NCI-H2107 treated with DMSO at 0.1 percent for 48 hours (cell line): ENCODE data around the gene BSPRY.

Source experiments
- DNase-seq: peaks from one replicate; lab custom pipeline; 2025; ENCODE audit not compliant: unreplicated experiment; lab: John Stamatoyannopoulos, UW

Gene BSPRY

DNA sequence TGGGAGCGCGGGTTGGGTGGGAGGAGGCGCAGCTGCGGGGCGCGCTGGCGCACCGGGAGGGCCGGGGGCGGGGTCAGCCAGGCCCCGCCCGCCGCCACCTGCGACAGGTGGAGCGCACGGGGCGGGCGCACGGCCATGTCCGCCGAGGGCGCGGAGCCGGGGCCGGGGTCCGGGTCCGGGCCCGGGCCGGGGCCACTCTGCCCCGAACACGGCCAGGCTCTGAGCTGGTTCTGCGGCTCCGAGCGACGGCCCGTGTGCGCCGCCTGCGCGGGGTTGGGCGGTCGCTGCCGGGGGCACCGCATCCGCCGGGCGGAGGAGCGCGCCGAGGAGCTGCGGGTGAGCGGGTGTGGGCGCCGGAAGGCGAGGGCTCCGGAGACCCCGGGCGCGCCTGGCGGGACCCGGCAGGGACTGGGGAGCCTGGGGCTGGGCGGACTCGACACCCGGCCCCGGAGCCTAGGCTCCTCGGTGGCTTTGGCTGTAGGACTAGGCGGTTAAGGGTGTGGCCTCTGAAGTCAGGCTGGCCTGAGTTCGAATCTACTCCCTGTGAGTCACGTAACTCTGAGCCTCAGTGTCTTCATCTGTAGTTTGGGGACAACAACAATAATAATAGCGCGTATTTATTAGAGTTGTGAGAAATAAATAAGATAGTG, at the start of gene BSPRY:
TSS of gene BSPRY (plus strand) at position 97 of the 650 bp plus-strand sequence. CDS start at position 136, 39 bp downstream.
- no peak for DNase-seq

DNA sequence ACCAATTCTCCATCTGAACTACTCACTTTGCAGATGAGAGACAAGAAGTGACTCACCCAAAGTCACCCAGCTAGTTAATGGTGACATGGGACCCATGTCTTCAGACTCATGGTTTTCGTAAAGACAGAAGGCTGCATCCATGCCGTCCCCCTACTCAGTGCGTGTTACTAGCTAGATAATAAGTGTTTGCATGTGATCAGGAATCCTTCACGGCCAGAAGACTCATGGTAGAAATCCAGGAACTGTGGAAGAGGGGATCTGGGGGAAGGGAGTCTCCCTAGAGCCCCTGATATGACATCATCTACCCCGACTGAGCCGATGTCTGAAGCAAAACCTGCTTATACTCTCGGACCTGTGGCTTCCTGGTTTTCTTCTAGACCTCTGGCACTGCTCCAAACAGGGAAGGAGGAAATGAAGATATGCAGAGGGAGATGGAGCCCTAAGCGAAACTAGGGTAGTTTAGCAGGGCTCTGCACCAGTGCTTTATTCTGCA, 49.5 kb upstream of the BSPRY start:
- peak; percentile 20 for DNase-seq

DNA sequence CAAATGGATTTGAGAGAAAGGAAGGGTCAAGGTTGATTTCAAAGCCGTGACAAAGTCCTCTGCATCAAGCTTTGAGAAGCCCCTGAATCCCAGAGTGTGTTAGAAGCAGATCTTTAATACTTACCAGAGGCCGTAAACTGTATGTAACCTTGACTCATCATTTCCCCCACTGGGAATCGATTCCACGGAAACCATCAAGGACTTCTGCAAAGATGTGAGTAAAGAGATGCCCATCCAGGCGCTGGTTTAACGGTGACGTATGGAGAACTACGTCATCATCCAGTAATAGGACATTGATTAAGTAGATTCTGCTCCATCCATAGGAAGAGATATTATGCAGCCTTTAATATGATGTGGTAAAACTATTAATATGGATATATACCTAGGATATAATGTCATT, 47.8 kb upstream of the BSPRY start:
- DNase-seq, result no peak

DNA sequence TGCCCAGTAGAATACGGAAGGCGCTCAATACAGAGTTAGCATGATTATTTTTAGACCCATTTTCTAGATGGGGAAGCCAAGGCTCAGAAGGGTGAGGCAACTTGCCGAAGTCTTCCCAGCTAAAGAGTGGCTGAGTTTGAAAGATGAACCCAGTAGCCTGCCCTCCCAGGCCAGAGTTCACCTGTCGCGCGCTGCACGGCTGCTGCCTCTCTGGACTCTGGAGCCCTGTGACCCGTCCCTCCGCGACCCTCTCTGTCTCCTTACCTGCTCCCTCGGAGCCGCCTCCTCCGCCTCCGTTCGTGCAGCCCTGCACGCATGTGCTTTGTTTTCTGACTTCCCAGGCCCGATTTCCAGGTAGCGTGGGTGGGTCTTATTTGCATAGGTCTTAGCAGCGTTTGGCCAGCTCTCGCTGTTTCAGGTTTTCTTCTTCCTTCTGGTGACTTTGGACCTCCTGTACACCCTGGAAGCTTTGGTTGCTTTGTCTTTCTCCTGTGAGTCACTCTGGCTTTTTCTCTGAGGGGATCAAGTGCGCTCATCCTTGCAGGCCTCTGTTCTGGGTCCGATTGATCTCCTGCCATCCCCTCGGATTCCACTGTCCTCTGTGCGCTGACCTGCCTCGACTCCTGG, 46.4 kb upstream of the BSPRY start, which contains the start of gene RNF183:
TSS of gene RNF183 (minus strand) at position 585 of the 627 bp plus-strand sequence. CDS start 5,192 bp downstream, outside the sequence.
- no peak for DNase-seq

DNA sequence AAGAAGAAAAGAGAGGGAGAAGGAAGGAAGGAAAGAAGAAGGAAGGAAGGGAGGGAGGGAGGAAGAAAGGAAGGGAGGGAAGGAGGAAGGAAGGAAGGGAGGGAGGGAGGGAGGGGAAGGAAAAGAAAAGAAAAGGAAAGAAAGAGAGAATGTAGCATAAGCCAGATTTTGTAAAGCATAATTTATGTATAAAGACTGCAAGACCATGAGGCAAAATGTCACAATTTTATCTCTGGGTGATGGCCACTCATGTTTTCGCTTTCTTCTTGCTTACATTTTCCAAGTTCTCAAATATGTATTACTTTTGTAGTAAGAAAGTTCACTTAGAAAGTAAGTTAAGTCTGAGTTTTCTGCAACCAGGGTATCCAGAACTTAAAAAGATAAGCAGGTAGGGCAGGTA, 42.8 kb upstream of the BSPRY start:
- no peak for DNase-seq

DNA sequence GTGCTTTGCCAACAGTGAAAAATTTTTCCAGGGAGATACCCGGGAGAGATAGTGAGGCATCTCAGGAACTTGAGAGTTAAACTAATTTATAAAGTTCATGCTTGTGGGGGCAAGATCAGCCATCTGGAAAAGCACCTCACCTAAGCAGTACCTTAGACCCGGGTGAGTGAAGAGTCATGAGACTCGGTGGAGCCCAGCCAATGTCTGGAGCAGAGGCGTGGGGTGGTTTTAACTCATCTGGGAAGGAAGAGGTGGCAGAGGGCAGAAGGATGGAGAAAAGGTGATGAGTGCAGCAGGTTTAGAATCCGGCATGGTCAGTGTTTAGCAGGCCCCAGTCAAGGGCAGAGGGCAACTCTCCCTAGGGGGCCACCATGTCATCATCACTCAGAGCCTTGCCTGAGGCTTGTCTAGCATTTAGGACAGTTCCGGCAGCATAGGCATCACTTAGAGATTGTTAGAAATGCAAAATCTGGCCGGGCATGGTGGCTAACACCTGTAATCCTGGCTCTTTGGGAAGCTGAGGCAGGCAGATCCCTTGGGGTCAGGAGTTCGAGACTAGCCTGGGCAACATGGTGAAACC, 41.9 kb upstream of the BSPRY start:
- DNase-seq, result no peak

DNA sequence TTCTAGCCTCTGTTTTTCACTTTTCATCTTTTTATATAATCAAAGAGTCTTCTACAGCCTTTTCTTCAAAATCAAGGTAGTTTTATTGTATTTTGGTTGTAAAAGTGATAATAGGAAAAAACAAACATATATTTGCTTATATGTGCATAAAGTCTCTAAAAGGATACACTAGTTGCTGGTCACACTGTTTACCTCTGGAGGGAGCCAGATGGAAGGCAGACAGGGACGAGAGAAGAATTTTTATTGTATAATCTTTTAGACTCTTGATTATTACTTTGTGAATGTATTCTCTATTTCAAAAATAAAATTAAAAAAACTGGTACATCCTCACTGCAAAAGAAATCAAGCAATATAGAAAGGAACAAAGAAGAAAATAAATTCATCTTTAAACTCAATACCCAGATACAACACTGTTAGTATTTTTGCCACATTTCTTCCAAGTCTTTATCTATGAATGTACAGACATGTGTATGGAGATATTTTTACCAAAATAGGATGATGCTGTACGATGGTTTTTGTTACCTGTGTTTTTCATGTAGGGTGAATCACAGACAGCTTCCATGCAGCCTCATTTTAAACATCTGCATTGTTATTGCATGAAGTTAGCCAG, 40.0 kb upstream of the BSPRY start:
- DNase-seq, result no peak

DNA sequence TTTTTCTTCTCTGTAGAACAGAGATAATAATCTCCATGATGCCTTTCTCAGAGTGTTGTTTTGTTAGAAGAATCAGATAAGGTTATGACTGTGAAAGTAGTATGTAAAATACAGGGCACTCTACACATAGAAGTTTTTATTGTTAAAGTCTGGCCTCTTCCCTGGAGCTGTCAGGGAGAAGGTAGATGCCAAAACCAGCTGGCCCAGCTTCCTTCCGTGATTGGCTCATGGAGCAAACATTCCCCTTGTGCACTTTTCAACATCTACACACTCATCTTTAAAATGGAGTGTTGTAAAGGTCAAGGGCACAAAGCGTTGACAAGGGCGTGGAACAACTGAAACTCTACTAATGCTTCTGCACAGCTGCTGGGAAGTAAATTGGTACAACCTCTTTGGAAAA, 38.8 kb upstream of the BSPRY start:
- DNase-seq, result no peak

DNA sequence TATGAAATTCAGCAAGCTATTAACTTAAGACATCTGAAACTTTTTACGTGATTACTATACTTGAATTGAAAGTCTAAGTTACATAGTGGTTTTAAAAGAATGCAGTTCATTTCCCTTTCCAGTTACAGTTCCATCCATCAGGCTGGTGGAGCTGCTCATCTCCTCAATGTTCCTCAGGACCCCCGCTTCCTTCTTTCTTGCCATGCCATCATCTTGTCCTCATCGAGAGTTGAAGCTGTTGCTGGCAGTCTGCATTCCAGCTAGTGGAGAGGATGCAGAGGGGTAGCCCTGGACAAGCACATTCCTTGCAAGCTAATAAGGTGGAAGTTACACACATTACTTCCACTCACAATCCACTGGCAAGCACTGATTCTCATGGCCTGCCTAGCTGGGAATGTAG, 37.4 kb upstream of the BSPRY start:
- no peak for DNase-seq

DNA sequence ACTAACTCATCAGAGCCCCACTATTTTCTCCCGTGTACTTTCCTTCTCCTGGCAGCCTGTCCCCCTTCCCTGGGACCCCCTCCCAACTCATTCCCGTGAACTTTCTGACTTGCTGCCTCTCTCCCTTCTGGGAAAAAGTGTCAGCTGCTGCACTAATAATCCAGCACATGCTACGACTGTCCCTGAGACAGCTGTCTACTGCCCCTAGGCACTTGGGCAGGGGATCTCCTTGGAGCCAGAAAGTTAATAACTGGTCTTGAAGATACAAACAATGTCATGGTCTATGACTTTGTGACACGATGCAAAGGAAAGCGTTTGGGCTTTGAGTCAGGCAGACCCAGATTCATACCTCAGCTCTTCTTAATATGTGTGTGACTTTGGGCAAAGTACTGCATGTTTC, 36.1 kb upstream of the BSPRY start:
- DNase-seq, result no peak

DNA sequence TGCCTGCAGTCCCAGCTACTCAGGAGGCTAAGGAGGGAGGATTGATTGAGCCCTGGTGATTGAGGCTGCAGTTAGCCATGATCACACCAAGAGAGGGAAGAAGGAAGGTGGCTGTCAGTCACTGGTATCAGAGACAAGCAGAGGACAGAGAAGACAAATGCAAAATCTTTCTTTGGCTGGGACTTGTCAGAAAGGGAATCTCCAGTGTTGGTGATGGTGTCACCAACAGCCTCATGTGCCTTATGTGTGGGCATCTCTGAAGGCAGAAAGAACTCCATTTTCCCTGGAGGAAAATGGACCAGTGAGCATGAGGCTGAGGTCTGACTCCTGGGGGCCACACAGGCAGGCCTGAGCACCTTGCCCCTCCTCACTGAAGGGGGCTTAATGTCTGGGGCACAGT, 34.1 kb upstream of the BSPRY start:
- no peak for DNase-seq

DNA sequence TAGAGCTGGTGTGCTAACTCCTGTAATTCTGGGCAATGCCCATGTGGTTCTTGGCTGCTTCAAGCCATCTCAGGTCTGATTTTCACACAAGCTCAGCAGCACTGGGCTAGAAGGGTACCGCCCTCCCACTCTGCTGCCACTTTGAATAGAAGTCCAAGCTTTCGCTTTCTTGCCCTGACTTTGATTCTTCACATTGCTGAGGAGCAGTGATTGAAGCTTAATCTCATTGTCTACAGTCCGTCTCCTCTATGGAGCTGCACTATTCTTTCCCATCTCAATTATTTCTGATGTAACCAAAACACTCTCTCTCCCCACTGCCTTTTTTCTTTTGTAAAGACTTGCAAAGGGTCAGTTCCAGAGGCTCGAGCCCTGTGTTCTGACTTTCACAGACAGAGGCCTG, 33.3 kb upstream of the BSPRY start:
- DNase-seq, result no peak

DNA sequence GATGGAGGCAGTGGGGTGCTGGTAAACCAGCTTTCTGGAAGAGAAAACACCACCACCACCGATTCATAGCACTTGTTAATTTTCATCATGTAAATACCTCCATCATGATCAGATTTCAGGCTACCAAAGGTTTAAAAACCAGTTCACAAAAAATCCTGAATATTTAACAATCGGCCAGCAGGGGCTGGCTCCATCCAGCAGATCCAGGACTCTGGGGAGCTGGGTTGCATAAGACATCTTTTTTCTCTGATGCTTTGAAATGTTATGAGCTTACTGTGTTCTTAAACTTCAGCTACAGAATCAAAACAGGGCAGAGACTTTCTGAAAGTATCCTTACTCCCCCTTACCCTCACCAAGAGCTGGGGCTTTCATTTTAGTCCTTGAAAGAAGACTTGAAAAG, 31.6 kb upstream of the BSPRY start:
- DNase-seq, result no peak

DNA sequence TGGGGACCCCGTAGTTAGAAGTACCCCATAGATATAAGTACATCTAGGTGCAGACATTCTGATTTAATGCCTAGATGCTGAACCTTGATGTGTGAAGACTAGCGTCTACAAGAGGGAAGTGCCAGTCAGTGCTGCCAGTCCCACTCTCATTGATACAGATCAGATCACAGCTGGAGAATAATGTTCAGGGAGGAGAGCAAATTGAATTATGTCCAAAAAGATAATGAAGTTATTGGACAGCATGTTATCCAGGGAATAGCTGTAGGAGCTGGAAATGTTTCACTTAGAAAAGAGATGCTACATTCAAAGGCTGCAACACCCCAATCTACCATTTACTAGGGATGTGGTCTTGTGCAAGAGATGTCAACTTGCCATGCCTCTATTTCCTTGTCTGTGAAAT, 30.3 kb upstream of the BSPRY start:
- DNase-seq, result no peak

DNA sequence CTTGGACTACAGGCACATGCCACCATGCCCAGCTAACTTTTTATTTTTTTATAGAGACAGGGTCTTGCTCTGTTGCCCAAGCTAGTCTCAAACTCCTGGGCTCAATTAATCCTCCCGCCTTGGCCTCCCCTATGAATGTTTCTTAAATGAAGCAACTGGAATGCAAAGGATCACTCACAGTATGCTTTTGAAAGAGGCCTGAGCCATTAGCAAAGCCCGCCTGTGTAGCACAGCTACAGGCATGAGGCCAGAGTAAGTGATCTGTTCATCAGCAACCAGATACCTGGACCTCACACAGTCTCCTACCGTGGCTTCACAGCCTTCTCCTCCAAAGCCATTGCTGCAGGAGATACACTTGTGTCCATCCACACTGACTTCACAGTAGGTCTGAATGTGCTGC, 29.3 kb upstream of the BSPRY start:
- DNase-seq, result no peak

DNA sequence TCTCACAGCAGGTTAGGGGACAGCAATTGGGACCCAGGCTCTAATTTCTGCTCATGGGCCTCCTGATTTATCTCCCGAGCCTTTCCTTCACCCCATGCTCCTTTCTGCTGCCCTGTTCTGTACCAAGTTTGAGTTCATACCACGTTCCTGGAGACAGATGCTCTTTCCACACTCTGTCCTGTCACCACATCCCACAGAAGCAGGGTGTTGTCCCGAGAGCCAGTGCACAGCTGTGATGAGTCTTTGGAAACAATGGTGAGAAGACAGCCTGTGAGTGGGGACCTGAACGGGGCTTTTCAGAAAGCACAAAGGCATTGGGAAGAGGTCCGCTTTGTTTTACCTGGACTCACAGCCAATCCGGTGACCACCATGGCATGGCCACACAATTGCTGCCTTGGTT, 26.7 kb upstream of the BSPRY start:
- no peak for DNase-seq

DNA sequence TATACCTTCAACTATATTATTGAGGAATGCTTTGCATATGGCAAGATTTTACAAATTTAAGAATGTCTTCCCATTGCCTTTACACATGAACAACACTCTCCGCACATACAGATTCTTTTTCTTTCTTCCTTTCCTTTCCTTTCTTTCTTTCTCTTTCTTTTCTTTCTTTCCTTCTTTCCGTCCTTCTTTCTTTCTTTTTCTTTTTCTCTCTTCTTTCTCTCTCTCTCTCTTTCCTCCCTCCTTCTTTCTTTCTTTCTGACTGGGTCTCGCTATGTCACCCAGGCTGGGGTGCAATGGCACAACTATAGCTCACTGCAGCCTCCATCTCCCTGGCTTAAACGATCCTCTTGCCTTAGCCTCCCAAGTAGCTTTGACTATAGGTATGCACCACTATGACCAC, 23.1 kb upstream of the BSPRY start:
- no peak for DNase-seq

DNA sequence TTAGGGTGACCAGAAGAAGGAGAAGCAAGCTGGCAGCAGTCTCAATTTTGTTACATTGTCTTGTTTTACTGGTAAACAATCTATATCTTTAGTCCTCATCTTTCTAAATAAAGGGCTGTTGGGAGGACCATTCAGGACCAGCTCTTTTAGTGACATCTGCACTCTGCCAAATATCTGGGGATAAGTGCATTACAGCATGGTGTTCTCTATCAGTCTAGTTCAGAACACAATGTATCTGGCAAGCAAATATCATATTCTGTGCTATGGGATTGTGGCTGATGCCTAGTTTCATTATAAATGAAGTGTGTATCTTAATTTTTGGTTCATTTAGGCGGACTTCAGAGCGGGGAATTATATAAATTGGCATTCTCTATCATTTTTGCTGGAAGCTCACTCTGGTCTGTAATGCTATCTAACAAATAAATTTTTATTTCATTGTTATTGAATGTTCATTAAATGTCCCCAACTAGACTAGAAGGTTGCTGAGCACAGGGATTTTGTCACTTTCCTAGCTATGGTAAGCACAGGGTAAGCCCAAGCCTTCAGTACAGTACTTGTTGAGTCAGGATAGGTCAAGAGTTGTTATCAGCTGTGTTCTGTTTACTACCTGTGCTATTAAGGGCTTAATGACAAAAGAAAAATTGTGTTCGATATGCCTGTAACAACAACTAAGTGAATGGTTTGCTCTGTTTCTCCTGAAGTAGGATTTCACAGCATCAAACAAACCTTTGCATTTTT, 21.1 kb upstream of the BSPRY start:
- DNase-seq, result no peak

DNA sequence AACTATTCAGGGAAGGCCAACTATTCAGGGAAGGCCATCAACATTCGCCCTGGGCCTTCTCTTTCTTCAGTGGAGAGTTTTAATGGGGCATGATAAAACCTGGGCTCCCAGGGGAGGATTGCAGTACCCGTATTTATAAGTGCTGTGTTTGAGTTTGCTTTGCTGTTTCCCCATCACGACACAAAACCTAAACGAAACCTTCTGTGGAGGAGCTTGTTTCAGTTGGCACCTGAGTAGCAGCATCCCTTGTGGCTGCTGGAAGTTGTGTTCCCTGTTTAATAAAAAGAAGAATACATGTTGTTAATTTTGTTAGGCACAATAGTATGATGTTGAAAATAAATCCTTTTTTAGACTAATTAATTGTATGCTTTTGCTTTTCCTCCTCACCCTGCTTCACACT, 17.6 kb upstream of the BSPRY start:
- DNase-seq, result peak; percentile 17

DNA sequence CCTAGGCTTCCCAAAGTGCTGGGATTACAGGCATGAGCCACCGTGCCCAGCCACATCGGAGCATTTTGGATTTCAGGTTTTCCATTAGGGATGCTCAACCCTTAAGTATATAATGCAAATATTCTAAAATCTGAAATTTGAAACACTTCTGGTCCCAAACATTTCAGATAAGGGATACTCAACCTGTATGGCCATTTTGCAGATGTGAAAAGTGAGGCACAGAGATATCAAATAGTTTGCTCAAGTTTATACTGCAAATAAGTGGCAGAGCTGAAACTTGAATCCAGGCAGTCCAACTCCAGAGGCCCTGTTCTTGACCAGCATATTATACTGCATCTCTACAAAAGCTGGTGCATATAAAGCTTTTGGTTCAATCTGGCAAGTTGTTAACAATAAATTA, 11.6 kb upstream of the BSPRY start:
- DNase-seq, result no peak

DNA sequence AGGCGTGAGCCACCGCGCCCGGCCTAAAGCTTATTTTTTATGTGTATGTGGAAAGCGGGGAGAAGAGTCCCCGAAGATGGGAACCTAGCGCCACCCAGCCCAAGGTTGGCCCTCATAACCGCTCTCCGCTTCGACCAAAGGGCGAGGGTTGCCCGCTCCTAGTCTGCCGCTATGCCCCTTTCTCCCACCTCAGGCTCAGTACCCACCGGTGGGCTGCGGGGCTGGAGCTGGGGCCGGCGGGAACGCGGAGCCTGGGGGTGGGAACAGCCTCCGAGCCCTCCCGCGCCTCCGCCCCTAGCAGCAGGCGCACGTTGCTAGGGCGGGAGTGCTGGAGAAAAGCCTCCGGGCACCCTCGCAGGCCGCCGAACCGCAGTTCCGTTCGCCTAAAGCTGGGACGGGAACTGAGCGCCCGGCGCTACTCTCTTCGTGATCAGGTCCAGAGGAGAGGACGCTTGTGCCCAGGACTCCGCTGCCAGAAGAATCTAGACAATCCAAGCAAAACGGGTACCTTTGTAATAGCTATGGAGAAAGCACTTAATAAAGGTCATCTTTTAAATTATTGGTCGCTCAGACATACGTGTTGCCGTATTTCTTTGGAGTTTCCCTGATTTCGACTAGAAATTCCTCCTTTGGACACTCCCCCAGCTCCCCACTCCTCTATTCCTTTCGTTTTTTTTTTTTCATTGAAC, 9.2 kb upstream of the BSPRY start, which contains the start of gene WDR31:
TSS of gene WDR31 (minus strand) at position 265 of the 689 bp plus-strand sequence. CDS start 8,253 bp downstream, outside the sequence.
- DNase-seq, result peak; percentile 41
